Kidney (tissue), 14 donors: ENCODE data around the gene USH2A. TPM values are rescaled to one million over a fixed set of nuclear protein-coding genes. Genes with fewer than 3 reads are reported as not detected.
A peak's percentile ranks its signal among the peaks of the same experiment; 100 is the strongest.

Source experiments
- DNase-seq, 5 donors: peaks; one replicate each; pipeline ENCODE4 v3.0.0-alpha.2; 2013 to 2020
- FAIRE-seq: peaks from 2 replicates; lab custom pipeline; 2012; peaks lifted over from hg19 to GRCh38; lab: Jason Lieb, UNC
- H3K27ac ChIP-seq, 2 donors: one replicate each; pipeline ENCODE4 v1.7.0; 2013; ENCODE audit warnings: low read depth in 2 of 2, low read length in 2 of 2, inconsistent platforms in 1 of 2
- H3K27me3 ChIP-seq: one replicate; pipeline ENCODE4 v1.7.1; 2013; ENCODE audit warnings: low read length, inconsistent platforms; ENCODE audit not compliant: control insufficient read depth, insufficient read depth
- H3K36me3 ChIP-seq, 3 donors: one replicate each; pipeline versions ENCODE4 v1.7.0 to v1.7.1; 2013; ENCODE audit warnings: low read length in 3 of 3, control low read depth in 1 of 3, inconsistent platforms in 1 of 3; ENCODE audit not compliant: insufficient read depth in 3 of 3, control insufficient read depth in 2 of 3
- H3K4me1 ChIP-seq, 3 donors: one replicate each; pipeline versions ENCODE4 v1.7.0 to v1.7.1; 2013; ENCODE audit warnings: low read length in 3 of 3, inconsistent platforms in 1 of 3, low read depth in 1 of 3; ENCODE audit not compliant: control insufficient read depth in 2 of 3, insufficient read depth in 2 of 3
- H3K4me3 ChIP-seq, 3 donors: one replicate each; pipeline versions ENCODE4 v1.7.0 to v1.8.1; 2013; ENCODE audit warnings: low read length in 3 of 3, control low read depth in 1 of 3, inconsistent platforms in 1 of 3
- H3K9ac ChIP-seq, 3 donors: one replicate each; pipeline versions ENCODE4 v1.7.0 to v1.7.1; 2013; ENCODE audit warnings: low read length in 3 of 3, control low read depth in 1 of 3, inconsistent platforms in 1 of 3
- H3K9me3 ChIP-seq, 3 donors: one replicate each; pipeline versions ENCODE4 v1.7.0 to v1.7.1; 2013; ENCODE audit warnings: low read length in 3 of 3, control low read depth in 1 of 3, inconsistent platforms in 1 of 3; ENCODE audit not compliant: control insufficient read depth in 2 of 3, insufficient read depth in 1 of 3
- intact Hi-C: fragments of 100-400 bp; cut with DNase I; formaldehyde crosslinking; loops from one replicate; pipeline ENCODE4 v1.11.1; 2022
- polyA plus RNA-seq: library from polyadenylated mRNA; stranded (reverse); fragments of 350-450 nt; fragmentation: Illumina TruSeq; extraction: RNeasy Lipid Tissue Mini Kit (QIAGEN cat#74804); gene quantifications from one replicate; pipeline ENCODE4 v1.2.3, GENCODE V29; 2014; ENCODE audit warnings: low read depth, low replicate concordance; ENCODE audit not compliant: insufficient read depth
- total RNA-seq: library from RNA; stranded (reverse); fragmentation: NEBNext Ultra II Directional; extraction: Animal tissue kit (Norgen Biotek cat#: 25700); gene quantifications from one replicate; pipeline ENCODE4 v1.2.1, GENCODE V29; 2021
- TF ChIP-seq, protein P1 (sequence below): IDR thresholded peaks from 3 replicates; pipeline ENCODE4 v1.5.1; 2012; ENCODE audit warnings: mild to moderate bottlenecking, moderate library complexity, borderline replicate concordance; ENCODE audit not compliant: insufficient read depth; ENCODE audit errors: extremely low read depth
- donor health status: control.
- donor health status: control.
- donor health status: control.
- donor health status: control.
- donor health status: control.
- donor health status: DM: yes; HTN: yes; CAD: no.
- donor health status: Normal renal cell carcinoma (clear cell type).

USH2A gene
- total and polyA plus RNA-seq, 2 donors from 2014 or later: 0.06 TPM; not detected in 1

DNA sequence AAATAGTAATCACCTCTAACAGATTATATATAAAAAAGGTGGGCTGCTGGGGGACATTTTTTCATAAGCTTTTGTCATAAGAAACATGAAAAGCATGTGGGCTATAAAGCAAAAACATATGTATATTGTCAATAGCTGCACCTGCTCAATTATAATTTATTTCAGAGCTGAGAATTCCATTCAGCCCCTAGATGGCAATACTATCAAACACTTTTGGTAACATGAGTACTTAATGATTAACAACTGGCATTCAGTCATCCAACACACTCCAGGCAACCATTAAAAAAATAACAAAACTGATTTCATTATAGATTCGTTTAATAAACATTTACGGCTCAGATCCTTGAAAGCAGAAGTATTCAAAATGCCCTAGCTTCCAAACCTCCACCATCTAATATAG lies 741.0 kb downstream of the USH2A start:
- H3K27ac ChIP-seq: no peak overlapping the region
- H3K9me3 ChIP-seq: no peaks in the 10 kb centered on the region
- no peaks in the 10 kb centered on the region for H3K36me3 ChIP-seq
- FAIRE-seq: peak; percentile 76
- no peaks in the 10 kb centered on the region for H3K4me1 ChIP-seq
- H3K27me3 ChIP-seq: no peaks in the 10 kb centered on the region
- no peak overlapping the region for H3K4me3 ChIP-seq
- H3K9ac ChIP-seq: no peak overlapping the region
- intact Hi-C loops: no loop called here
- TF ChIP-seq, protein P1, sequence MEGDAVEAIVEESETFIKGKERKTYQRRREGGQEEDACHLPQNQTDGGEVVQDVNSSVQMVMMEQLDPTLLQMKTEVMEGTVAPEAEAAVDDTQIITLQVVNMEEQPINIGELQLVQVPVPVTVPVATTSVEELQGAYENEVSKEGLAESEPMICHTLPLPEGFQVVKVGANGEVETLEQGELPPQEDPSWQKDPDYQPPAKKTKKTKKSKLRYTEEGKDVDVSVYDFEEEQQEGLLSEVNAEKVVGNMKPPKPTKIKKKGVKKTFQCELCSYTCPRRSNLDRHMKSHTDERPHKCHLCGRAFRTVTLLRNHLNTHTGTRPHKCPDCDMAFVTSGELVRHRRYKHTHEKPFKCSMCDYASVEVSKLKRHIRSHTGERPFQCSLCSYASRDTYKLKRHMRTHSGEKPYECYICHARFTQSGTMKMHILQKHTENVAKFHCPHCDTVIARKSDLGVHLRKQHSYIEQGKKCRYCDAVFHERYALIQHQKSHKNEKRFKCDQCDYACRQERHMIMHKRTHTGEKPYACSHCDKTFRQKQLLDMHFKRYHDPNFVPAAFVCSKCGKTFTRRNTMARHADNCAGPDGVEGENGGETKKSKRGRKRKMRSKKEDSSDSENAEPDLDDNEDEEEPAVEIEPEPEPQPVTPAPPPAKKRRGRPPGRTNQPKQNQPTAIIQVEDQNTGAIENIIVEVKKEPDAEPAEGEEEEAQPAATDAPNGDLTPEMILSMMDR: peak; percentile 29
- DNase-seq: peak in 2 of 5 donors; percentile 45 to 53

GRCh38 chr1:215681041-215681440 lies 742.2 kb downstream of the USH2A start:
- no peak for FAIRE-seq

DNA sequence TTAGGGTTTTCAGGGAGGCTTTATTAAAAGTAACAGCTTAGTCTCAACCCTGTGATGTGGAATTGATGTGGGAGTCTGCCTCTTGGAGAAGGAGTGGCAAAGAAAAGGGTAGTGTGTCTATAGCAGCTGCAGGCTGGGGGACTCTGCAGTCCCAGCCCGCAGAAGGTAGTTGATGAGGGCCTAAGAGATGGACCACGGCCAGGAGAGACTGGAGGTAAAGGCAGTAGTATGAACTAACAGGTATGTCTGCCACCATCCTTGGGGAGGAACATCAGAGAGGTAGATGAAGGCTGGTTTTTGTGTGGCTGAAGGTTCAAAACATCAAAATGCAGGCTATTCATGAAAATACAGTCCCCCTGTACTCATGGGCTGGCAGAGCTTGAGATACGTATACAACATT lies 744.0 kb downstream of the USH2A start:
- FAIRE-seq: no peak
- Histone ChIP-seq H3K27ac (no peak overlapping the region), H3K9me3 (no peaks in the 10 kb centered on the region), H3K27me3 (no peaks in the 10 kb centered on the region), H3K36me3 (no peaks in the 10 kb centered on the region), H3K4me3 (no peak overlapping the region), H3K9ac (no peak overlapping the region), H3K4me1 (no peaks in the 10 kb centered on the region)
- TF ChIP-seq, protein P1: no peak
- peak in 2 of 5 donors; percentile 5 to 7 for DNase-seq
- intact Hi-C loops: no loop called here

More at GRCh38 chr1:215681041-215681440, 742.2 kb downstream of the USH2A start:
- Histone ChIP-seq H3K27me3 (no peaks in the 10 kb centered on the region), H3K36me3 (no peaks in the 10 kb centered on the region), H3K27ac (no peak overlapping the region), H3K4me1 (no peaks in the 10 kb centered on the region), H3K9me3 (no peaks in the 10 kb centered on the region), H3K4me3 (no peak overlapping the region), H3K9ac (no peak overlapping the region)
- intact Hi-C loops: no loop called here
- no peak for DNase-seq
- TF ChIP-seq, protein P1: no peak

DNA sequence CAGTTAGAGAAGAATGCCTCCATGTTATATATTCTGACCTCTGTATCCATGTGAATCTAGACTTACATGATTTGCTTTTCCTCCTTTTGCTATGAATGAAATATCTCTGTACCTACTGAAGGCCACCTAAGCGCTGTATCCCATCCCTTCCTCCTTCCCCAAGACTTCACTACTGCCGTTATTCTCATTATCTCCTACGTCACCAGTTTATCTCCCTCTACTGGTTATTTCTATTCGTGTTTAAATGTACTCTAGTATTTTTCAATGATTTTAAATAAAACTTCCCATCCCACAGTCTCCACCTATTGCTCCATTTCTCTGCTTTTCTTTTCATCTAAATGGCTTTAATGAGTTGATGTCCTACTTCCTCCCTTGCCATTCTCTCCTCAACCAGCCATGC lies 746.1 kb downstream of the USH2A start:
- intact Hi-C loops: no loop called here
- Histone ChIP-seq H3K9ac (no peak overlapping the region), H3K27me3 (no peaks in the 10 kb centered on the region), H3K27ac (no peak overlapping the region), H3K36me3 (no peaks in the 10 kb centered on the region), H3K4me3 (no peak overlapping the region), H3K9me3 (no peaks in the 10 kb centered on the region), H3K4me1 (no peaks in the 10 kb centered on the region)
- DNase-seq: no peak
- no peak for FAIRE-seq
- TF ChIP-seq, protein P1: no peak
